Naive B cell (primary cell): ENCODE data around the gene PRR5L. TPM values are rescaled to one million over a fixed set of nuclear protein-coding genes. Genes with fewer than 3 reads are reported as not detected.

Experiments used
- ATAC-seq, 2 donors: fragments of 150-1000 bp; cut with Tn5 transposase; 2 replicates each; pipeline ENCODE4 v1.10.0; 2021; ENCODE audit warnings: low read depth in 2 of 2, mild to moderate bottlenecking in 2 of 2, moderate library complexity in 2 of 2
- DNase-seq: peaks from one replicate; pipeline ENCODE4 v3.0.0; 2022
- H3K27ac Mint-ChIP-seq, 6 donors: one replicate each; pipeline ENCODE4 v1.8.0; 2020 to 2022; ENCODE audit warnings: mild to moderate bottlenecking in 6 of 6, mixed read lengths in 6 of 6, moderate library complexity in 5 of 6, inconsistent platforms in 2 of 6
- H3K27me3 Mint-ChIP-seq, 3 donors: one replicate each; pipeline ENCODE4 v1.8.0; 2021 to 2022; ENCODE audit warnings: mixed read lengths in 3 of 3, mild to moderate bottlenecking in 1 of 3
- H3K36me3 Mint-ChIP-seq, 2 donors: one replicate each; pipeline ENCODE4 v1.8.0; 2020 to 2022; ENCODE audit warnings: mixed read lengths in 2 of 2, inconsistent platforms in 1 of 2, mild to moderate bottlenecking in 1 of 2
- H3K4me1 Mint-ChIP-seq, 3 donors: one replicate each; pipeline ENCODE4 v1.8.0; 2020 to 2022; ENCODE audit warnings: mixed read lengths in 3 of 3, inconsistent platforms in 1 of 3, mild to moderate bottlenecking in 1 of 3, moderate library complexity in 1 of 3
- H3K4me3 Mint-ChIP-seq, 8 donors: one replicate each; pipeline ENCODE4 v1.8.0; 2020 to 2022; ENCODE audit warnings: mild to moderate bottlenecking in 8 of 8, mixed read lengths in 8 of 8, moderate library complexity in 8 of 8, inconsistent platforms in 2 of 8
- H3K9me3 Mint-ChIP-seq, 7 donors: one replicate each; pipeline ENCODE4 v1.8.0; 2020 to 2022; ENCODE audit warnings: mixed read lengths in 7 of 7, mild to moderate bottlenecking in 5 of 7, inconsistent platforms in 2 of 7, moderate library complexity in 1 of 7
- polyA plus RNA-seq, 6 donors: library from polyadenylated mRNA; unstranded; fragments of 300-500 nt; fragmentation: Illumina TruSeq; gene quantifications; one replicate each; pipeline ENCODE4 v1.2.3, GENCODE V29; 2021; ENCODE audit warnings: low read depth in 6 of 6

PRR5L gene
- polyA plus RNA-seq, 6 donors from 2014 or later = 0.97 to 4.9 (median 1.9) TPM; not detected in 1

GRCh38 chr11:36342327-36342726 lies 46.2 kb downstream of the PRR5L start:
- no peak overlapping the region for H3K4me3 Mint-ChIP-seq
- H3K27me3 Mint-ChIP-seq = peaks cover 4 to 24% (median 15%) of the 10 kb centered on the region in 3 donors
- no peaks in the 10 kb centered on the region for H3K4me1 Mint-ChIP-seq
- DNase-seq = no peak
- H3K27ac Mint-ChIP-seq = no peak overlapping the region
- no peaks in the 10 kb centered on the region for H3K36me3 Mint-ChIP-seq
- peaks cover 0 to 8% (median 0%) of the 10 kb centered on the region in 7 donors for H3K9me3 Mint-ChIP-seq
- no peak for ATAC-seq

- no peaks in the 10 kb centered on the region for H3K36me3 Mint-ChIP-seq
- no peak for DNase-seq
- no peak for ATAC-seq
- no peaks in the 10 kb centered on the region for H3K4me1 Mint-ChIP-seq
- H3K4me3 Mint-ChIP-seq = no peak overlapping the region
- H3K27ac Mint-ChIP-seq = no peak overlapping the region
- peaks cover under 1 to 24% (median 15%) of the 10 kb centered on the region in 3 donors for H3K27me3 Mint-ChIP-seq
- peaks cover 0 to 5% (median 0%) of the 10 kb centered on the region in 7 donors for H3K9me3 Mint-ChIP-seq
These were observed 47.3 kb downstream of the PRR5L start for GRCh38 chr11:36343436-36343835.

GRCh38 chr11:36345084-36345511 lies 49.0 kb downstream of the PRR5L start:
- Mint-ChIP-seq H3K27me3 (peaks cover 0 to 24% (median 15%) of the 10 kb centered on the region in 3 donors), H3K4me1 (peaks cover 0 to 6% (median 3%) of the 10 kb centered on the region in 3 donors), H3K4me3 (peak overlapping the region in 1 of 8 donors; percentile 22), H3K9me3 (no peaks in the 10 kb centered on the region), H3K27ac (peak overlapping the region in 2 of 6 donors; percentile 13 to 26), H3K36me3 (no peaks in the 10 kb centered on the region)
- no peak for DNase-seq
- no peak for ATAC-seq

- ATAC-seq = no peak
- H3K9me3 Mint-ChIP-seq = no peaks in the 10 kb centered on the region
- H3K36me3 Mint-ChIP-seq = no peaks in the 10 kb centered on the region
- H3K27me3 Mint-ChIP-seq = peaks cover 0 to 24% (median 15%) of the 10 kb centered on the region in 3 donors
- peaks cover 0 to 8% (median 4%) of the 10 kb centered on the region in 3 donors for H3K4me1 Mint-ChIP-seq
- DNase-seq = no peak
- H3K27ac Mint-ChIP-seq = no peak overlapping the region
- no peak overlapping the region for H3K4me3 Mint-ChIP-seq
These were observed 49.5 kb downstream of the PRR5L start for GRCh38 chr11:36345535-36346141.

- H3K4me1 Mint-ChIP-seq = peaks cover 0 to 8% (median 4%) of the 10 kb centered on the region in 3 donors
- H3K36me3 Mint-ChIP-seq = no peaks in the 10 kb centered on the region
- H3K27me3 Mint-ChIP-seq = peaks cover 0 to 19% (median 11%) of the 10 kb centered on the region in 3 donors
- H3K27ac Mint-ChIP-seq = no peak overlapping the region
- no peaks in the 10 kb centered on the region for H3K9me3 Mint-ChIP-seq
- H3K4me3 Mint-ChIP-seq = no peak overlapping the region
- DNase-seq (no peak), ATAC-seq (no peak)
These were observed 50.7 kb downstream of the PRR5L start for GRCh38 chr11:36346562-36347383.

GRCh38 chr11:36347384-36347906 lies 51.4 kb downstream of the PRR5L start:
- no peak overlapping the region for H3K27ac Mint-ChIP-seq
- H3K4me1 Mint-ChIP-seq = peaks cover 0 to 8% (median 4%) of the 10 kb centered on the region in 3 donors
- H3K4me3 Mint-ChIP-seq = no peak overlapping the region
- no peaks in the 10 kb centered on the region for H3K9me3 Mint-ChIP-seq
- no peaks in the 10 kb centered on the region for H3K36me3 Mint-ChIP-seq
- ATAC-seq (no peak), DNase-seq (no peak)
- H3K27me3 Mint-ChIP-seq = peaks cover 0 to 14% (median 12%) of the 10 kb centered on the region in 3 donors

GRCh38 chr11:36349351-36350136 lies 53.5 kb downstream of the PRR5L start:
- peaks cover 3 to 15% (median 12%) of the 10 kb centered on the region in 3 donors for H3K4me1 Mint-ChIP-seq
- ATAC-seq (no peak), DNase-seq (no peak)
- peaks cover 0 to 29% (median 18%) of the 10 kb centered on the region in 3 donors for H3K27me3 Mint-ChIP-seq
- H3K27ac Mint-ChIP-seq = peak overlapping the region in 1 of 6 donors; percentile 15
- no peak overlapping the region for H3K4me3 Mint-ChIP-seq
- H3K9me3 Mint-ChIP-seq = no peaks in the 10 kb centered on the region
- H3K36me3 Mint-ChIP-seq = no peaks in the 10 kb centered on the region

- ATAC-seq (no peak), DNase-seq (no peak)
- Mint-ChIP-seq H3K36me3 (no peaks in the 10 kb centered on the region), H3K27ac (peak overlapping the region in 1 of 6 donors; percentile 15), H3K9me3 (no peaks in the 10 kb centered on the region), H3K4me3 (no peak overlapping the region), H3K4me1 (peaks cover 9 to 20% (median 17%) of the 10 kb centered on the region in 3 donors), H3K27me3 (peaks cover 0 to 25% (median 12%) of the 10 kb centered on the region in 3 donors)
These were observed 54.0 kb downstream of the PRR5L start for GRCh38 chr11:36350137-36350513.

- no peak for DNase-seq
- Mint-ChIP-seq H3K27me3 (peaks cover 0 to 24% (median 9%) of the 10 kb centered on the region in 3 donors), H3K4me3 (no peak overlapping the region), H3K4me1 (peaks cover 34 to 47% (median 37%) of the 10 kb centered on the region in 3 donors), H3K36me3 (no peaks in the 10 kb centered on the region), H3K9me3 (no peaks in the 10 kb centered on the region), H3K27ac (no peak overlapping the region)
- no peak for ATAC-seq
These were observed 56.8 kb downstream of the PRR5L start for GRCh38 chr11:36352922-36353321.

GRCh38 chr11:36354221-36355003 lies 58.3 kb downstream of the PRR5L start:
- Mint-ChIP-seq H3K9me3 (no peaks in the 10 kb centered on the region), H3K27me3 (peaks cover 0 to 24% (median 21%) of the 10 kb centered on the region in 3 donors), H3K27ac (peak overlapping the region in 2 of 6 donors; percentile 1 to 29), H3K36me3 (no peaks in the 10 kb centered on the region), H3K4me3 (peak overlapping the region in 3 of 8 donors; percentile 7 to 29 (median 8)), H3K4me1 (peaks cover 40 to 51% (median 43%) of the 10 kb centered on the region in 3 donors)
- DNase-seq = no peak
- ATAC-seq = no peak

- no peaks in the 10 kb centered on the region for H3K36me3 Mint-ChIP-seq
- H3K9me3 Mint-ChIP-seq = no peaks in the 10 kb centered on the region
- H3K27me3 Mint-ChIP-seq = peaks cover 12 to 35% (median 32%) of the 10 kb centered on the region in 3 donors
- peak; percentile 100 for ATAC-seq
- DNase-seq = peak; percentile 74
- peak overlapping the region in 7 of 8 donors; percentile 15 to 82 (median 57) for H3K4me3 Mint-ChIP-seq
- peak overlapping the region; percentile 85 to 95 (median 92) for H3K27ac Mint-ChIP-seq
- peaks cover 49 to 58% (median 53%) of the 10 kb centered on the region in 3 donors for H3K4me1 Mint-ChIP-seq
These were observed 60.1 kb downstream of the PRR5L start for GRCh38 chr11:36356201-36356600.

GRCh38 chr11:36357831-36358230 lies 61.7 kb downstream of the PRR5L start:
- DNase-seq = no peak
- H3K4me1 Mint-ChIP-seq = peaks cover 50 to 60% (median 59%) of the 10 kb centered on the region in 3 donors

More at GRCh38 chr11:36357831-36358230, 61.7 kb downstream of the PRR5L start:
- no peaks in the 10 kb centered on the region for H3K9me3 Mint-ChIP-seq
- no peak for ATAC-seq
- peaks cover 17 to 34% (median 29%) of the 10 kb centered on the region in 3 donors for H3K27me3 Mint-ChIP-seq
- no peaks in the 10 kb centered on the region for H3K36me3 Mint-ChIP-seq
- peak overlapping the region in 2 of 6 donors; percentile 47 to 54 for H3K27ac Mint-ChIP-seq
- peak overlapping the region in 1 of 8 donors; percentile 22 for H3K4me3 Mint-ChIP-seq
